HUES64 (cell line): ENCODE results near the gene BRF1.
"Not testable (repeated sequence)": the region's sequence is repeated elsewhere in the genome, so short reads cannot be mapped to it uniquely, and the experiment has no call there.

Experiments used
- H3K27ac ChIP-seq: 2 replicates; pipeline ENCODE4 v1.7.0; 2013; ENCODE audit warnings: low read depth, low read length, inconsistent platforms
- H3K27me3 ChIP-seq: 2 replicates; pipeline ENCODE4 v1.6.1; 2013; ENCODE audit warnings: mild to moderate bottlenecking, low read length; ENCODE audit not compliant: insufficient read depth
- H3K36me3 ChIP-seq: 2 replicates; pipeline ENCODE4 v1.6.1; 2013; ENCODE audit warnings: mild to moderate bottlenecking, low read length; ENCODE audit not compliant: insufficient read depth
- H3K4me1 ChIP-seq: 2 replicates; pipeline ENCODE4 v1.6.1; 2013; ENCODE audit warnings: mild to moderate bottlenecking, low read length, moderate library complexity; ENCODE audit not compliant: insufficient read depth
- H3K4me3 ChIP-seq: 2 replicates; pipeline ENCODE4 v1.5.1; 2013; ENCODE audit warnings: mild to moderate bottlenecking, low read length, moderate library complexity
- H3K9ac ChIP-seq: 2 replicates; pipeline ENCODE4 v1.6.1; 2013; ENCODE audit warnings: mild to moderate bottlenecking, low read depth, low read length
- H3K9me3 ChIP-seq: 2 replicates; pipeline ENCODE4 v1.6.1; 2013; ENCODE audit warnings: low read depth, low read length; ENCODE audit not compliant: insufficient read depth
- WGBS: fragments of 150-250, 120-280 bp; methylation state at CpG from one replicate; pipeline ENCODE4 v1.1.7; 2013; ENCODE audit warnings: missing lambda C conversion rate; 5-methylcytosine and 5-hydroxymethylcytosine counted together

BRF1 gene

GRCh38 chr14:105301103-105301914 lies 508 bp upstream of the BRF1 start:
- peaks cover 9% of the 10 kb centered on the region for H3K27me3 ChIP-seq
- H3K36me3 ChIP-seq: no peaks in the 10 kb centered on the region
- H3K4me3 ChIP-seq: peak overlapping the region; percentile 83
- 1% methylated on average over 65 of the region's 65 CpGs for WGBS
- H3K9me3 ChIP-seq: no peaks in the 10 kb centered on the region
- peak overlapping the region; percentile 86 for H3K9ac ChIP-seq
- H3K4me1 ChIP-seq: no peaks in the 10 kb centered on the region
- H3K27ac ChIP-seq: peak overlapping the region; percentile 95; the same call in 1 of the 2 replicates

- Histone ChIP-seq H3K27ac (no peak overlapping the region; the same call in 1 of the 2 replicates), H3K36me3 (no peaks in the 10 kb centered on the region), H3K4me1 (no peaks in the 10 kb centered on the region), H3K9ac (peak overlapping the region; percentile 86), H3K4me3 (peak overlapping the region; percentile 83), H3K9me3 (no peaks in the 10 kb centered on the region), H3K27me3 (peaks cover 9% of the 10 kb centered on the region)
- 11% methylated on average over 54 of the region's 54 CpGs for WGBS
Measured at GRCh38 chr14:105299654-105300541, 903 bp downstream of the BRF1 start.

- WGBS: 92% methylated on average over 11 of the region's 11 CpGs
- H3K27me3 ChIP-seq, H3K36me3 ChIP-seq, H3K4me3 ChIP-seq, H3K27ac ChIP-seq, H3K4me1 ChIP-seq, H3K9me3 ChIP-seq, H3K9ac ChIP-seq: not testable (repeated sequence)
Measured at GRCh38 chr14:105297311-105297710, 3.5 kb downstream of the BRF1 start.

DNA sequence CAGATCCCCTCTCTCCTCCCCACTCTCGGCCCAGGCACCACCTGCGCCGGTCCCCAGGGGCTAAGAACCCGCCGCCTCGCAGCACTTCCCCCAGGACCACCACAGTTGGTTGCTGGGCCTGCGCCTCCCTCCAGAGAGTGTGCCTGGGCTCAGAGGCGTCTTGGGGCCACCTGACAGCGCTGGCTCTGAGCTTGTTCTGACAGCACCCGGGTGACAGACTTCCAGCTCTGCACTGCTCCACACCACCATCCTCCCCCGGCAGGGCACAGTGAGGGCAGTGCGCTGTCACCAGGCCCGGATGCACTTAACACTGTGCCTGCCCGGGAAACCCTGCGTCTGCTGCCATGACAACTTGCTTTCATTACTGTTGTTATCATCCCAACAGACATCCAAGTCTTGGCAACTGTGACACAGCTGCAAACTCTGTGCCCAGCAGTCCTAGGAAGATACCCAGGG lies 6.6 kb downstream of the BRF1 start:
- WGBS: 93% methylated on average over 15 of the region's 15 CpGs
- H3K27ac ChIP-seq: no peak overlapping the region
- no peak overlapping the region for H3K4me3 ChIP-seq
- no peaks in the 10 kb centered on the region for H3K36me3 ChIP-seq
- H3K4me1 ChIP-seq: no peaks in the 10 kb centered on the region
- H3K9ac ChIP-seq: no peak overlapping the region; the same call in 1 of the 2 replicates
- H3K9me3 ChIP-seq: no peaks in the 10 kb centered on the region
- no peaks in the 10 kb centered on the region for H3K27me3 ChIP-seq

DNA sequence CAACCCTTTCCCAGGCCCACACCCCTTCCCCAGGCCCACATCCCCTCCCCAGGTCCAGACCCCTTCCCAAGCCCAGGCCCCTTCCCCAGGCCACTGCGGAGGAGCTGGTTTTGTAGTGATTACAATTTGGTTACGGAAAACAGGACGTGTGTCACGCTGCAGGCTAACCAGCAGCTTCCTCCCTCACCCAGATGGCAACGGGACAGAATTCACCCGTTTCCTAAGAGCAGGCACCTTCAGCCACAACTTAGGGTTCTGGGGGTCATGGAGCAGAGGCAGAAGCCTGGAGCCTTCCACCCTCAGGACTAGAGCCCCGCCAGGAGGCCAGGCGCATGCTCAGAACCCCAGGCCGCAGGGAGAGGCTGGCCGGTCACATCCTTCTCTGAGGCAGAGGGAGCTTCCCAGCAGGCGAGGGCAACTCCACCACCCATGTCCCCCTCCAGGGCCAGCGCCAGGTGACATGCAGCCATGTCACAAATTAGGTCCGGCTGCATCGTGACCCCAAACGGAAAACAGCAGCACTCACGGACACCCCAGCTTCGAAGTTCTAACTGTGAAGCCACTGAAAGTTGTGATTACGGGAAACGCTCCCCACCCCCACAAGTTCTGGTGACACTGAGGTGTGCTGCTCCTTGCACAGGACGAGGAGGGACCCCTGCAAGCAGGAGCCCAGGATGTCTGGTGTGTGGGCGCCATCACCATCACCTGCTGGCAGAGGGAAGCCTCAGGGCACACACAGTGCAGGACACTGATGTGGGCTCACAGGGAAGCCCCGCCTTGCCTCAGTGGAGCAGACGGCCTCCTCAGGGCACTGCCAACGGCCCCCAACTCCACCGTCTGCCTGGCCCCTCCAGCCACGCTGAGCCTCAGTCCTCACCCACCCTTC lies 7.7 kb downstream of the BRF1 start:
- 91% methylated on average over 25 of the region's 26 CpGs for WGBS
- Histone ChIP-seq H3K4me3 (no peak overlapping the region), H3K36me3 (no peaks in the 10 kb centered on the region), H3K9ac (no peak overlapping the region), H3K27me3 (no peaks in the 10 kb centered on the region), H3K4me1 (no peaks in the 10 kb centered on the region), H3K27ac (no peak overlapping the region), H3K9me3 (no peaks in the 10 kb centered on the region)

GRCh38 chr14:105290621-105291346 lies 10.0 kb downstream of the BRF1 start:
- 84% methylated on average over 13 of the region's 13 CpGs for WGBS
- Histone ChIP-seq H3K9me3 (no peaks in the 10 kb centered on the region), H3K4me3 (no peak overlapping the region), H3K4me1 (no peaks in the 10 kb centered on the region), H3K27me3 (no peaks in the 10 kb centered on the region), H3K27ac (no peak overlapping the region), H3K9ac (no peak overlapping the region), H3K36me3 (no peaks in the 10 kb centered on the region)

DNA sequence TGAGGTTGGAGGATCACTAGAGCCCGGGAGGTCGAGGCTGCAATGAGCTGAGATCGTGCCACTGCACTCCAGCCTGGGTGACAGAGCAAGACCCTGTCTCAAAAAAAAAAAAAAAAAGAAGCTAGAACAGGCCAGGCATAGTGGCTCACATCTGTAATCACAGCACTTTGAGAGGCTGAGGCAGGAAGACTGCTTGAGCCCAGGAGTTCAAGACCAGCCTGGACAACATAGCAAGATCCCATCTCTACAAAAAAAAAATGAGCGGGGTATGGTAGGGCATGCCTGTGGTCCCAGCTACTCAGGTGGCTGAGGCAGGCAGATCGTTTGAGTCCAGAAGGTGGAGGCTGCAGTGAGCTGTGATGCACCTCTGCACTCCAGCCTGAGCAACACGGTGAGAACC lies 11.9 kb downstream of the BRF1 start:
- H3K4me1 ChIP-seq, H3K9me3 ChIP-seq, H3K36me3 ChIP-seq, H3K4me3 ChIP-seq, H3K27ac ChIP-seq, H3K9ac ChIP-seq, H3K27me3 ChIP-seq: not testable (repeated sequence)
- 93% methylated on average over 6 of the region's 6 CpGs for WGBS

DNA sequence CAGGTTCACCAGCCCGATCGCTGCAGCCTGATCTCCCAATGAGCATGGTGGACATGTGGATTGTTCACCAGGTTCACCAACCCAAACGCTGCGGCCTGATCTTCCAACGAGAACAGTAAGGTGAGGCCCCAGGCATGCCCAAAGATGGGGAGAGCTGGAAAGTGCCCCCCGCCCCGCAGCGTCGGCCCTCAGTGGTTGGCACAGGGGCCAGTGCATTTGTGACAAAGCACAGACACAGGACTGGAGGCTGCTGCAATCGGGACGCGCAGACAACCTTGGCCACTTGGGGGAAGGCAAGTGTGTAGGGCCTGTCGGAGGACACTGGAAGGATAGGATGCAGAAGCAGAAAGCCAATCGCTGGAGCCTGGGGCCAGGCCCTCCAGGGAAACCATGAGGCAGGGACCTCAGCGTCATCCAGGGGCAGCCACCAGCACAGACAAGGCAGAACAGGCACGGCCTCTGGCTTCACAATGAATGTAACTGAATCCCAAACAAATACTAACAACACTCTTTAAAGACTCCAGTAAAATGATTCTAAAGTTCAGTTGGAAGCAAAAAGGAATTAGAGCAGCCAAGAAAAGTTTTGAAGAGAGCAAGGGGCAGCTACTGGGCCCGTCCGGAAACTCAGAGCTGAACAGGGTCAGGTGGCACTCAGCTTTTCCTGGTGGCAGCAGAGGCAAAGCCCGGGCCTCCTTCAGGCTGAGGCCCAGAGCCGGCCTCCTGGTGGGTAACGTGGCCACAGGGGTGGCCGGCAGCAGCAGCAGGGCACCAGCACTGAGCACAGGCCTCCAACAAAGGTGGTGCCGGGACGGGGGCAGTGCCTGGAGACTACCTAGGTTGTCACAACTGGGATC lies 13.3 kb downstream of the BRF1 start:
- 88% methylated on average over 24 of the region's 24 CpGs for WGBS
- H3K36me3 ChIP-seq: no peaks in the 10 kb centered on the region
- no peaks in the 10 kb centered on the region for H3K4me1 ChIP-seq
- no peak overlapping the region for H3K4me3 ChIP-seq
- H3K9me3 ChIP-seq: no peaks in the 10 kb centered on the region
- no peak overlapping the region for H3K27ac ChIP-seq
- no peaks in the 10 kb centered on the region for H3K27me3 ChIP-seq
- H3K9ac ChIP-seq: no peak overlapping the region

DNA sequence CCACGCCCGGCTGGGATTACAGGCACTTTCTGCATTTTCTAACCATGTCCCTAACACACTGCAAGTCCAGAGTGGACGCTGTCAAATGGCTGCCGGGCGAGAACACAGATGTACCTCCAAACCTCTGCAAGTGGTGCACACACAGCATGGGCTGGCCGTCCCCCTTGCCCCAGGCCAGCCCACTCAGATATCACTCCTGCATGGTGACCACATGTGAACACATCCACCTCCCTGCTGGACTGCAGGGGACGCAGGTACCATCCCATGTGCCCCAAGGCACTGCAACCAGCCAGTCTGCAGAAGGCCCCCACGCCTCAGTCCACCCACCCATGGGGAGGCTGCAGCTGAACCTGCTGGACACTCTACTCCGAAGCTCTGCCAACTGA lies 14.0 kb downstream of the BRF1 start:
- Histone ChIP-seq H3K4me3 (no peak overlapping the region), H3K9ac (no peak overlapping the region), H3K9me3 (no peaks in the 10 kb centered on the region), H3K27me3 (no peaks in the 10 kb centered on the region), H3K27ac (no peak overlapping the region), H3K36me3 (no peaks in the 10 kb centered on the region), H3K4me1 (no peaks in the 10 kb centered on the region)
- WGBS: 94% methylated on average over 9 of the region's 9 CpGs

- Histone ChIP-seq H3K36me3 (no peaks in the 10 kb centered on the region), H3K27me3 (no peaks in the 10 kb centered on the region), H3K4me1 (no peaks in the 10 kb centered on the region), H3K9ac (no peak overlapping the region), H3K9me3 (no peaks in the 10 kb centered on the region), H3K27ac (no peak overlapping the region), H3K4me3 (no peak overlapping the region)
- WGBS: 97% methylated on average over 7 of the region's 8 CpGs
Measured at GRCh38 chr14:105285174-105285573, 15.6 kb downstream of the BRF1 start.
